IMR-90 (cell line): ENCODE data around the gene NFILZ.

Source experiments
- CEBPB ChIP-seq: IDR thresholded peaks from 2 replicates; pipeline ENCODE4 v1.6.1; 2012; ENCODE audit warnings: low read depth, low read length, improper control_type of control experiment
- CHD1 ChIP-seq: IDR thresholded peaks from 2 replicates; pipeline ENCODE4 v1.6.1; 2012; ENCODE audit warnings: low read depth, low read length, improper control_type of control experiment
- CTCF ChIP-seq: conservative IDR thresholded peaks from 2 replicates; pipeline ENCODE4 v1.5.1; 2012; ENCODE audit warnings: mild to moderate bottlenecking, low read depth, low read length, improper control_type of control experiment
- MAZ ChIP-seq: IDR thresholded peaks from 2 replicates; pipeline ENCODE4 v1.6.1; 2012; ENCODE audit warnings: low read depth, mild to moderate bottlenecking, low read length, improper control_type of control experiment, moderate library complexity, borderline replicate concordance
- MXI1 ChIP-seq: IDR thresholded peaks from 2 replicates; pipeline ENCODE4 v1.6.1; 2012; ENCODE audit warnings: low read depth, mild to moderate bottlenecking, low read length, moderate library complexity, borderline replicate concordance
- POLR2A ChIP-seq: IDR thresholded peaks from 2 replicates; pipeline ENCODE4 v1.6.1; 2012; ENCODE audit warnings: mild to moderate bottlenecking, low read depth, low read length
- RAD21 ChIP-seq: IDR thresholded peaks from 2 replicates; pipeline ENCODE4 v1.6.1; 2012; ENCODE audit warnings: low read length, improper control_type of control experiment
- RCOR1 ChIP-seq: IDR thresholded peaks from 2 replicates; pipeline ENCODE4 v1.6.1; 2012; ENCODE audit warnings: mild to moderate bottlenecking, low read length, improper control_type of control experiment; ENCODE audit not compliant: insufficient replicate concordance
- RFX5 ChIP-seq: IDR thresholded peaks from 2 replicates; pipeline ENCODE4 v1.8.0; 2012; ENCODE audit warnings: low read depth, mild to moderate bottlenecking, low read length, moderate library complexity
- SMC3 ChIP-seq: fragments of 150-350 bp; IDR thresholded peaks from 2 replicates; pipeline ENCODE4 v1.6.1; 2016; ENCODE audit warnings: low read depth, mild to moderate bottlenecking, antibody characterized with exemption, low read length, moderate library complexity
- USF2 ChIP-seq: fragments of 150-350 bp; IDR thresholded peaks from 2 replicates; pipeline ENCODE4 v1.6.1; 2017; ENCODE audit warnings: mild to moderate bottlenecking, antibody characterized with exemption, low read length, low read depth

- no peak for TF ChIP-seq CTCF
- no peak for TF ChIP-seq POLR2A
- TF ChIP-seq RFX5: no peak
- TF ChIP-seq CEBPB: no peak
- no peak for TF ChIP-seq MXI1
- no peak for TF ChIP-seq RAD21
- TF ChIP-seq MAZ: no peak
- no peak for TF ChIP-seq SMC3
- no peak for TF ChIP-seq RCOR1
- TF ChIP-seq CHD1: no peak
- TF ChIP-seq USF2: no peak
Observed at GRCh38 chr19:8663920-8664670, 33.7 kb downstream of the NFILZ start.
